SH-SY5Y (cell line): Measurements from ENCODE around the gene TNF.

Experiments
- GATA2 ChIP-seq: IDR thresholded peaks from 2 replicates; pipeline ENCODE4 v1.6.1; 2011; ENCODE audit warnings: mild to moderate bottlenecking, low read depth, low read length
- GATA3 ChIP-seq: IDR thresholded peaks from 2 replicates; pipeline ENCODE4 v1.6.1; 2011; ENCODE audit warnings: low read depth, mild to moderate bottlenecking, low read length, moderate library complexity

GRCh38 chr6:31619805-31620585, 44.6 kb downstream of the TNF start:
- TF ChIP-seq GATA2 (no peak), GATA3 (no peak)
